Measurements from ENCODE around the gene DUSP2.

- no peak for TF ChIP-seq POLR2AphosphoS5 (IDR thresholded peaks at IDR 0.05; ENCODE audit: low read depth, low read length)
- TF ChIP-seq REST (IDR thresholded peaks at IDR 0.05; ENCODE audit: insufficient read depth in 1 of 2, low read depth in 2 of 2, low read length in 2 of 2), result no peak
These were observed 14.0 kb upstream of the DUSP2 start for GRCh38 chr2:96159084-96159830.
